GM19099 (cell line): Measurements from ENCODE around the gene FNDC8.

Experiments used
- POLR2A ChIP-seq: IDR thresholded peaks from 3 replicates; pipeline ENCODE4 v1.6.1; 2011; ENCODE audit warnings: low read depth; ENCODE audit not compliant: insufficient read length; ENCODE audit errors: extremely low read depth

FNDC8 gene

GRCh38 chr17:35149941-35150340, 28.5 kb downstream of the FNDC8 start:
- no peak for TF ChIP-seq POLR2A

GRCh38 chr17:35152421-35153140, 31.2 kb downstream of the FNDC8 start:
- no peak for TF ChIP-seq POLR2A

GRCh38 chr17:35154196-35155165, 33.1 kb downstream of the FNDC8 start:
- no peak for TF ChIP-seq POLR2A

DNA sequence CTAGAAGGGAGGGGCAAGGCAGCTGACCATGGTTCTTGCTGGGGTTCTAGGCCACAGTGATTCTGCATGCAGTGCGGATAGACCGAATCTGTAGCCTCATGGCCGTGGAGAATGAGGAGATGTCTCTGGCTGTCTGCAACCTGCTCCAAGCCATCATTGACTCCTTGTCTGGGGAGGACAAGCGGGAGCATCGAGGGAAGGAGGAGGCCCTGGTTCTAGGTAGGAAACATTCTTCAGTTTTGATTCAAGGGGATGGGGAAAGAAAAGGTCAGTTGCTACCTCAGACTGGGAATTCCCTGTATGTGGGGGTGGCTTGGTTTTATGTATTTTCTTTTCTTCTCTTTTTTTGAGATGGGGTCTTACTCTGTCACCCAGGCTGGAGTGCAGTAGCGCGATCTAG, 33.8 kb downstream of the FNDC8 start:
- TF ChIP-seq POLR2A = no peak

GRCh38 chr17:35159940-35160339, 38.5 kb downstream of the FNDC8 start:
- TF ChIP-seq POLR2A = no peak

DNA sequence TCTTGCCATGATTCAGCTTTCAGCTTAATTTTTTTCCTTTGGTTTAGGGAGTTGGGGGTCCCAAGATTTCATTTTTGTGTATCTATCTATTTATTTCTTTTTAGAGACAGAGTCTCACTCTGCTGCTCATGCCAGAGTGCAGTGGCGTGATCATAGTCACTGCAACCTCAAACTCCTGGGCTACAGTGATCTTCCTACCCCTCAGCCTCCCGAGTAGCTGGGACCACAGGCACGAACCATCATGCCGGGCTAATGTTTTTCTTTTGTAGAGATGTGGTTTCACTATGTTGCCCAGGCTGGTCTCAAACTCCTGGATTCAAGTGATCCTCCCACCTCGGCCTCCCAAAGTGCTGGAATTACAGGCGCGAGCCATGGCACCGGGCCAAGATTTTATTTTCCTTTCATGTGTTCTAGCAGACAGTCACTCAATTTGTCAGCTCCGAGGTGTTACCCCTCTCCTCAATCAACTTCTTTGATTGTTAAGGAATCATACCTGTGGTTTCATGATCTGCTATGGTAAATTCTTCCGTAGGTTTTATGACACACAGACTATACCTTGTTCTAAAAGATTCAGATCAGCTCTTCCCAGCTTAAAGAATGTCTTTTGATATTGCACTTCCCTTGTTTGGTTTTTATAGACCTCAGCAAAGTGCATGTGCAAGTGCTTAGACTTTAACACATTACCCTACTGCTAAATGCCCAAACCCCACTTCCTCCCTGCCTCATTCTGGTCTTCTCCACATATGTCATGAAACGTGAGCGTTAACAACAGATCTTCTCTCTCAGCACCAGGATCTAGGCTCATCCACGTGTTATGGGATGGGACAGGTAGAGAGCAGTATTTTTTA, 39.2 kb downstream of the FNDC8 start:
- no peak for TF ChIP-seq POLR2A

GRCh38 chr17:35161281-35161761, 39.9 kb downstream of the FNDC8 start:
- no peak for TF ChIP-seq POLR2A

DNA sequence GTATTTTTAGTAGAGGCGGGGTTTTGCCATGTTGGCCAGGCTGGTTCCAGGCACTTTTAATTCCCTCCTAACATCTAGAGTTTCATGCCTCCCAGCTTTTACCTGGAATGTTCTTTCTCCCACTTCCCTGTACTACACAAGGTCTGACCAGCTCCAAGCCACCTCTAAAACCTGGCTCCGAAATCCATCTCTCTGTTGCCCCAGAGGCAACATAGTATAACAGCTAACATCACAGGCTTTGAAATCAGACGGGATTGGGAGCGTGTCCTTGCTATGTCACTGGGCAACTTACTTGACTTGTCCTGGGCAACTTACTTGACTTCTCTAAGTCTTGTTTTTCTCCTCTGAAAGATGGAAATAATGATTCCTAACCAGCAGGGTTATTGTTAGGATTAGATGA, 41.3 kb downstream of the FNDC8 start:
- TF ChIP-seq POLR2A = no peak

- TF ChIP-seq POLR2A = no peak
These were observed 42.5 kb downstream of the FNDC8 start for GRCh38 chr17:35163886-35164285.

- TF ChIP-seq POLR2A = no peak
These were observed 43.3 kb downstream of the FNDC8 start for GRCh38 chr17:35164716-35165115.

DNA sequence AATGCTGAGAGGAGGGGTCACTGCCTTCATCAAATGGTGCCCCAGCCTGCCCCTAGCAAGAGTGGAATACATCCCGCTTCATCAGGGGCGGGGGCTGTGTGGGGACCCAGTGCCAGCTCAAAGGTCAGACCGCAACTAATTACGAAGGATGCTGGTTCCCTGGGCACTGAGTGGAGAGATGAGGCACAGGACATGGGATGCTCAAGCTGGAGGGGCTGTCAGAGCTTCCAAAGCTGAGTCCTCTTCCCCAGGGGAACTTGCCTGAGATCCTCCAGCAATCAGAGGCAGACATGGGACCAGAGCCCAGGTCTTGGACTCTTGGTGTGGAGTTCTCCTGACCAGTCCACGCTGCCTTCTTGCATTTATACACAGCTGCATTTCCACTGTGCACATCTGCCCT, 45.1 kb downstream of the FNDC8 start:
- TF ChIP-seq POLR2A = no peak

DNA sequence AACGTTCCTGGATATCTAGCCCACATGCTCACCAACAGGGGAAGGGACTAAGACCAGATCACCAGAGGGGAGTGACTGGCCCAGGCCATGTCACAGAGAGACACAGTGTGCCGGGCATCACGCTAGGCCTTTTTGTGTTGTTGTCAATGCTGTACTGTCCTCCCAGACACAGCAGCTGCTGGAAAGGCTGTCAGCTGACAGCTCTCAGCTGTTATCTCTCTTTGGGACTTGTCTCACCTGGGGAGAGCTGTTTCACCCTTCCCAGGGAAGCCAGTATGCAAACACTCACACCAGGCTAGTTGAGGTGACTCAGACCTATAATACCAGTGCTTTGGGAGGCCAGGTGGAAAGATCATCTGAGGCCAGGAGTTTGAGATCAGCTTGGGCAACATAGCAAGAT, 45.6 kb downstream of the FNDC8 start:
- TF ChIP-seq POLR2A = no peak

DNA sequence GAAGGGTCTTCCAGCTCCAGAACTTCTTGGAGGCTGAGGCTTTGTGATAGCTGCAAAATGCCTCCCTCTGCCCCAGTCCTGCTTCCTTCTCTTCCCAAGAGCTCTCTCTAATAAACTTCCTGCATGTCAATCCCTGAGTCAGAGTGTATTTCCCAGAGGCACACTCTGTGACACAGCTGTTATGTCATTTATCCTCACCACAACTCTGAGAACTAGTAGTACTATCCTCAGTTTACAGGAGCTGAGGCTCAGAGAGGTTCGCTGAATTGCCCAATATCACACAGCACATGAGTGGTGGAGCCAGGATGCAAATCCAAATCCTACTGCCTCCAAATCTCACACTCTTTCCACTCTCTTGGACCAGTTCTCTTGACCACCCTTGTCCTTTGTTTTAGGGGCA, 46.3 kb downstream of the FNDC8 start:
- no peak for TF ChIP-seq POLR2A

GRCh38 chr17:35169835-35170363, 48.5 kb downstream of the FNDC8 start:
- TF ChIP-seq POLR2A = no peak

DNA sequence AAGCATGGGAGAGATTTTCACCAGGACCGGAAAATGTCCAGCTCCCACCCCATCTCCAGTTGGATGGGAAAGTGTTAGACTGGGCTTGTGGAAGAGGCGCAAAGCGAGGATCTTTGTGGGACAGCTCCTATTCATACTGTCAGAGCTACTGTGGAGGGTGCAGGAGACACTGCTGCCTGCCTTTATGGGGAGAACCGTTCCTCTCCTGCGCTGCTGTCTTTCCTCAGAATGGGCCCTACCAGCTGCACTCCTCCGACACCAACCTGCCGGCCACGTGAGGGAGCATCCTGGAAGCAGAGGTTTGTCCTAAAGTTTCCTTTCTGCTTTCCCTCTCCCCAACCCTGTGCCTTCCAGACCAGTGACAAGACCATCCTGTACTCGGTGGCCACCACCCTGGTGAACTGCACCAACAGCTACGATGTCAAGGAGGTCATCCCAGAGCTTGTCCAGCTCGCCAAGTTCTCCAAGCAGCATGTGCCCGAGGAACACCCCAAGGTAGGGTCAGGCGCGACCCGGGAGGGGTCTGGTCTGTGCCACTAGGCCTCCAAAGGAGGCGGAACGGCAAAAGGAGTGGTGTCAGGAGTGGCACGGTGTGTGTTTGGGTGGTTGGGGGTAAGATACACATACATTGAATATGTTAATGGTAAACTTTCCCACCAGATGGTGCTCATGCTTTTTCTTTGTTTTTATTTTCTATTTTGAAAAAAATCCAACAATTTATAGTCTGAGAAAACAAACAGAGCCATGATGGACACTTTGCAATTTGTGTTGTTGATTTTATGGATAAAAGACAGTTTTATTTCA, 49.8 kb downstream of the FNDC8 start:
- no peak for TF ChIP-seq POLR2A

GRCh38 chr17:35171834-35172233, 50.4 kb downstream of the FNDC8 start:
- no peak for TF ChIP-seq POLR2A
